ENCODE measurements around the gene TRIM51G.
"Not testable (repeated sequence)": the region's sequence is repeated elsewhere in the genome, so short reads cannot be mapped to it uniquely, and the experiment has no call there.

GRCh38 chr11:48983785-48984184, at the start of gene TRIM51G:
- TF ChIP-seq CTCF (IDR thresholded peaks at IDR 0.05; ENCODE audit: insufficient read depth, low read length); GABPA (IDR thresholded peaks at IDR 0.05; ENCODE audit: low read depth); REST (IDR thresholded peaks at IDR 0.05; ENCODE audit: insufficient replicate concordance, low read depth): not testable (repeated sequence)

Measured in HL-60 (cell line).